Keratinocyte (primary cell): Measurements from ENCODE around the gene NEDD8.

Experiments used
- CTCF ChIP-seq, 3 experiments: IDR thresholded peaks in 1 of 3; conservative IDR thresholded peaks in 1 of 3; optimal IDR thresholded peaks in 1 of 3; 2 replicates in 2 of 3; 3 replicates in 1 of 3; pipeline versions ENCODE3 to v1.5.1; 2011; ENCODE audit warnings: low read length in 3 of 3, mild to moderate bottlenecking in 3 of 3, moderate library complexity in 2 of 3, control low read depth in 1 of 3, inconsistent platforms in 1 of 3; ENCODE audit not compliant: insufficient read depth in 2 of 3; ENCODE audit errors: extremely low read depth in 1 of 3
- EZH2 ChIP-seq: IDR thresholded peaks from one replicate; pipeline ENCODE4 v1.6.1; 2012; ENCODE audit warnings: inconsistent platforms, mild to moderate bottlenecking, low read length, moderate library complexity

- TF ChIP-seq CTCF (optimal IDR thresholded peaks at IDR 0.05 in 1 of 3, IDR thresholded peaks at IDR 0.05 in 1 of 3, conservative IDR thresholded peaks at IDR 0.05 in 1 of 3; ENCODE audit: extremely low read depth in 1 of 3, insufficient read depth in 2 of 3, low read length in 3 of 3), result no peak
- no peak for TF ChIP-seq EZH2
Measured at GRCh38 chr14:24233538-24233866, 1.3 kb upstream of the NEDD8 start.
